Gastrocnemius medialis (tissue), 4 donors: ENCODE data around the gene RNASE11. TPM values are rescaled to one million over a fixed set of nuclear protein-coding genes. Genes with fewer than 3 reads are reported as not detected.
"Not testable (repeated sequence)": the region's sequence is repeated elsewhere in the genome, so short reads cannot be mapped to it uniquely, and the experiment has no call there.

ENCODE experiments used
- ATAC-seq, 2 donors: fragments of 150-250 bp; one replicate each; pipeline ENCODE4 v1.9.1; 2016
- DNase-seq, 2 donors: peaks; one replicate each; pipeline ENCODE4 v3.0.0-alpha.2; 2019
- H3K27ac ChIP-seq, 4 donors: fragments of 200-600 bp; sonication (generic); 1 replicate in 1 of 4; 2 replicates in 3 of 4; pipeline ENCODE4 v1.5.1; 2016 to 2018; ENCODE audit warnings: mild to moderate bottlenecking in 2 of 4, moderate library complexity in 1 of 4
- H3K27me3 ChIP-seq, 3 donors: fragments of 200-600 bp; sonication (generic) in 2 of 3; 1 replicate in 1 of 3; 2 replicates in 2 of 3; pipeline versions ENCODE4 v1.5.1 to v1.6.0; 2016 to 2019; ENCODE audit warnings: mild to moderate bottlenecking in 1 of 3, moderate library complexity in 1 of 3
- H3K36me3 ChIP-seq, 2 donors: fragments of 200-600 bp; sonication (generic) in 1 of 2; one replicate each; pipeline ENCODE4 v1.5.1; 2017 to 2018
- H3K4me1 ChIP-seq, 2 donors: fragments of 200-600 bp; sonication (generic) in 1 of 2; one replicate each; pipeline ENCODE4 v1.5.1; 2016 to 2017; ENCODE audit warnings: mild to moderate bottlenecking in 2 of 2
- H3K4me3 ChIP-seq, 4 donors: fragments of 200-600 bp; sonication (generic) in 3 of 4; 1 replicate in 1 of 4; 2 replicates in 3 of 4; pipeline ENCODE4 v1.5.1; 2016 to 2019; ENCODE audit warnings: mild to moderate bottlenecking in 2 of 4
- H3K9me3 ChIP-seq, 3 donors: fragments of 200-600 bp; sonication (generic) in 2 of 3; 1 replicate in 1 of 3; 2 replicates in 2 of 3; pipeline ENCODE4 v1.5.1; 2016 to 2019
- CTCF ChIP-seq, 5 experiments: fragments of 450-650 bp in 3 of 5; fragments of 200-600 bp in 2 of 5; sonication (generic) in 2 of 5; IDR thresholded peaks in 4 of 5; conservative IDR thresholded peaks in 1 of 5; 1 replicate in 4 of 5; 2 replicates in 1 of 5; pipeline ENCODE4 v1.5.1; 2016 to 2019; ENCODE audit warnings: antibody characterized with exemption in 5 of 5, mild to moderate bottlenecking in 3 of 5, moderate library complexity in 3 of 5
- POLR2A ChIP-seq, 2 donors: fragments of 450-650 bp; IDR thresholded peaks; one replicate each; pipeline ENCODE4 v1.6.1; 2017; ENCODE audit warnings: antibody characterized with exemption in 2 of 2, mild to moderate bottlenecking in 2 of 2, moderate library complexity in 2 of 2
- in situ Hi-C, 4 donors: fragments of 200-750 bp; cut with MboI; loops; one replicate each; pipeline versions ENCODE4 v1.15.0 to v1.8.0; 2017; ENCODE audit warnings: low sequenced_read_pairs in 4 of 4
- intact Hi-C: fragments of 100-400 bp; cut with DNase I; formaldehyde crosslinking; loops from one replicate; pipeline ENCODE4 v1.15.1; 2023; ENCODE audit warnings: low total_unique reads
- total RNA-seq, 4 donors: library from RNA; depleted of rRNA; stranded (reverse); fragments of >200 nt; gene quantifications; one replicate each; pipeline versions ENCODE4 v1.1.0 to v1.2.3, GENCODE V29; 2016

The RNASE11 gene
- total RNA-seq, 4 donors from 2014 or later, result not detected

- intact Hi-C loops (no loop called here), in situ Hi-C loops (no loop called here)
Observed at GRCh38 chr14:20569066-20569465, 18.7 kb downstream of the RNASE11 start.

DNA sequence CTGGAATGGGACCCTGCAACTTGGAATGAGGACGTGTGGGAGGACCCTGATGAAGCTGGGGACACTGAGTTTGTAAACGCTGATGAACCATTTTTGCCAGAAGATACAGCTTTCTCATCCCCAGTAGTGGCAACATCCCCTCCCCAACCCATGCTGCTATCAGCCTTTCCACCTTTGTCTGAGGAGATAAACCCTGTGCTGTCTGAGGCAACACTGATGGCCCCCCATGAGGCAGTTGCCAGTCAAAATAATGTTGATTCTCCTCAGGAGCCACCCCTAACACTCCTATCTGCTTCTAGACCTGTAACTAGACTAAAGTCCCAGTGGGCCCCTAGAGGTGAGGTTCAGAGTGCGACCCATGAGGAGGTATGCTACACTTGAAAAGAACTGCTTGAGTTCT is 19.4 kb downstream of the RNASE11 start:
- ATAC-seq, result no peak
- H3K27me3 ChIP-seq, result no peaks in the 10 kb centered on the region
- intact Hi-C loops (no loop called here), in situ Hi-C loops (no loop called here)
- peaks cover 0 to 4% (median 0%) of the 10 kb centered on the region in 3 donors for H3K9me3 ChIP-seq
- H3K27ac ChIP-seq, result no peak overlapping the region
- no peaks in the 10 kb centered on the region for H3K36me3 ChIP-seq
- H3K4me1 ChIP-seq, result no peaks in the 10 kb centered on the region
- TF ChIP-seq POLR2A (IDR thresholded peaks at IDR 0.05) (no peak), CTCF (IDR thresholded peaks at IDR 0.05 in 4 of 5, conservative IDR thresholded peaks at IDR 0.05 in 1 of 5) (no peak)
- no peak overlapping the region for H3K4me3 ChIP-seq
- DNase-seq, result no peak

More at GRCh38 chr14:20569066-20569465, 18.7 kb downstream of the RNASE11 start:
- H3K27ac ChIP-seq, result no peak overlapping the region
- DNase-seq, result no peak
- H3K9me3 ChIP-seq, result peaks cover 0 to 4% (median 0%) of the 10 kb centered on the region in 3 donors
- H3K27me3 ChIP-seq, result no peaks in the 10 kb centered on the region
- no peaks in the 10 kb centered on the region for H3K4me1 ChIP-seq
- TF ChIP-seq CTCF (IDR thresholded peaks at IDR 0.05 in 4 of 5, conservative IDR thresholded peaks at IDR 0.05 in 1 of 5) (no peak), POLR2A (IDR thresholded peaks at IDR 0.05) (no peak)
- ATAC-seq, result no peak
- no peaks in the 10 kb centered on the region for H3K36me3 ChIP-seq
- no peak overlapping the region for H3K4me3 ChIP-seq

DNA sequence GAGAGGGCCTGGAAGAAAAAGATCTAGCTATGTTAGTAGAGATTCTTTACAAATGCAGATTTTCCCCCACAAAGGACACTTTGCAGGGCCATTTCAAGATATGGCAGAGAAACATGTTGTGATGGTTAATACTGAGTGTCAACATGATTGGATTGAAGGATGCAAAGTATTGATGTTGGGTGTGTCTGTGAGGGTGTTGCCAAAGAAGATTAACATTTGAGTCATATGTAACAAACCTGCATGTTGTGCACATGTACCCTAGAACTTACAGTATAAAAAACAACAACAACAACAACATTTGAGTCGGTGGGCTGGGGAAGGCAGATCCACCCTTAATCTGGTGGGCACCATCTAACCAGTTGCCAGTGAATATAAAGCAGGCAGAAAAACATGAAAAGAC is 20.6 kb downstream of the RNASE11 start:
- in situ Hi-C loops, H3K36me3 ChIP-seq, intact Hi-C loops: not testable (repeated sequence)

DNA sequence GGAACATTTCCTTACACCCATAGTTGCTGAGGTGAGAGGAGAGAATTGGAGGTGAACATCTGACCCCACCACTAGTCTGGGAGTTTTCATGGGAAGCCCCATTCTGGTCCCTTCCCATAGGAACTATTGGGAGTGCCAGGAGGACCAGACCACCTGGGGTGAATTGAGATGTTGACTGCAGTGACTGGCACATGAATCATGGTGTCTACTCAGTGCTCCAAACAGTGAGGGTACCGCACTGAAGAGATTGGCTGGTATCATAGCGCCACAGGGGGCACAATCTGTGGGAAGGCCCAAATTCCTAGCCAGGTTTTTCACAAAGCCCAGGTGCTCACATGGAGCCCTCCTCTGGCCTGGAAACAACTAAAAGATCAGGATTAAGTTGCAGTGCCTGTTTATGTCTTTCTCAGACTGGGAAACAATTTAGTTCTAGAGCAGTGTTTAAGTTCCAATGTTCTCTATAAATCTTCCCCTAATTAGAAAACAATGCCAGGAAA is 23.3 kb downstream of the RNASE11 start:
- DNase-seq, result no peak
- TF ChIP-seq CTCF (IDR thresholded peaks at IDR 0.05 in 4 of 5, conservative IDR thresholded peaks at IDR 0.05 in 1 of 5) (no peak), POLR2A (IDR thresholded peaks at IDR 0.05) (no peak)
- no peak overlapping the region for H3K27ac ChIP-seq
- intact Hi-C loops (no loop called here), in situ Hi-C loops (no loop called here)
- H3K27me3 ChIP-seq, result no peaks in the 10 kb centered on the region
- no peak for ATAC-seq
- no peaks in the 10 kb centered on the region for H3K4me1 ChIP-seq
- H3K9me3 ChIP-seq, result peaks cover 0 to 3% (median 0%) of the 10 kb centered on the region in 3 donors
- no peaks in the 10 kb centered on the region for H3K36me3 ChIP-seq
- no peak overlapping the region for H3K4me3 ChIP-seq

More for the DNA sequence above, 20.6 kb downstream of the RNASE11 start:
- DNase-seq, H3K4me3 ChIP-seq, H3K27ac ChIP-seq, H3K27me3 ChIP-seq, H3K9me3 ChIP-seq, H3K4me1 ChIP-seq, ATAC-seq: not testable (repeated sequence)

DNA sequence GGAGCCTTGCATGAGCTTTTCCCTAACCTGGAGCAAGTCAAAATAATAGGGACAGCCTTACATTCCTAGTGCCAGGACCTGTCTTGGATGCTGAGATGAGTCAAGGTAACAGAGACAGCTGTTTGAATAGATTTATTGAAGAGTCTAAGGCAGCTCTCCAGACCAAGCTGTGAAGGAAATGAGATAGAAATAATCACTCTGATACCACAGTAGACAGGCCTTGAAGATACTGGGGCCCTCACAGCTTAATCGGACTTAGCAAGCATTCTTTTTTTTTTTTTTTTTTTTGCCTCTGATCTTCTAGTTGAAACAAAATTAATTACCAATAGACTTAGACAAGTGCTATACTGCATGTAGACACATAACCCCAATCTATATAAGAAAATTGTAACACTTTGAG is 23.8 kb downstream of the RNASE11 start:
- Histone ChIP-seq H3K27me3 (no peaks in the 10 kb centered on the region), H3K9me3 (no peaks in the 10 kb centered on the region), H3K4me1 (no peaks in the 10 kb centered on the region), H3K27ac (no peak overlapping the region), H3K36me3 (no peaks in the 10 kb centered on the region), H3K4me3 (no peak overlapping the region)
- DNase-seq (no peak), ATAC-seq (no peak)
- intact Hi-C loops (no loop called here), in situ Hi-C loops (no loop called here)
- no peak for TF ChIP-seq CTCF (IDR thresholded peaks at IDR 0.05 in 4 of 5, conservative IDR thresholded peaks at IDR 0.05 in 1 of 5)
- TF ChIP-seq POLR2A (IDR thresholded peaks at IDR 0.05), result no peak
